Large intestine (tissue), 3 donors: ENCODE data around the gene SELENOS. TPM values are rescaled to one million over a fixed set of nuclear protein-coding genes. Genes with fewer than 3 reads are reported as not detected.

ENCODE experiments used
- DNase-seq, 2 donors: peaks; one replicate each; pipeline versions ENCODE4 v3.0.0 to v3.0.0-alpha.2; 2013
- H3K27ac ChIP-seq: one replicate; pipeline ENCODE4 v1.5.1; 2013; ENCODE audit warnings: low read length
- H3K27me3 ChIP-seq: 2 replicates; pipeline ENCODE4 v1.6.1; 2013; ENCODE audit warnings: low read length; ENCODE audit not compliant: control insufficient read depth, insufficient read depth
- H3K36me3 ChIP-seq: 2 replicates; pipeline ENCODE4 v1.6.1; 2013; ENCODE audit warnings: low read length; ENCODE audit not compliant: control insufficient read depth, insufficient read depth
- H3K4me1 ChIP-seq: one replicate; pipeline ENCODE4 v1.6.1; 2013; ENCODE audit warnings: low read length; ENCODE audit not compliant: control insufficient read depth, insufficient read depth
- H3K4me3 ChIP-seq: one replicate; pipeline ENCODE4 v1.5.1; 2013; ENCODE audit warnings: low read length
- H3K9me3 ChIP-seq: one replicate; pipeline ENCODE4 v1.6.1; 2013; ENCODE audit warnings: mild to moderate bottlenecking, low read depth, low read length, moderate library complexity; ENCODE audit not compliant: control insufficient read depth
- WGBS: methylation state at CpG from one replicate; pipeline ENCODE4 v1.1.5; 2013; ENCODE audit warnings: low lambda C conversion rate; ENCODE audit not compliant: insufficient coverage; 5-methylcytosine and 5-hydroxymethylcytosine counted together
- polyA plus RNA-seq: library from polyadenylated mRNA; unstranded; fragments of 120-200 nt; gene quantifications from one replicate; pipeline ENCODE4 v1.2.1, GENCODE V29; 2013

Gene SELENOS
- polyA plus RNA-seq, 1 donor: 83.5 TPM

DNA sequence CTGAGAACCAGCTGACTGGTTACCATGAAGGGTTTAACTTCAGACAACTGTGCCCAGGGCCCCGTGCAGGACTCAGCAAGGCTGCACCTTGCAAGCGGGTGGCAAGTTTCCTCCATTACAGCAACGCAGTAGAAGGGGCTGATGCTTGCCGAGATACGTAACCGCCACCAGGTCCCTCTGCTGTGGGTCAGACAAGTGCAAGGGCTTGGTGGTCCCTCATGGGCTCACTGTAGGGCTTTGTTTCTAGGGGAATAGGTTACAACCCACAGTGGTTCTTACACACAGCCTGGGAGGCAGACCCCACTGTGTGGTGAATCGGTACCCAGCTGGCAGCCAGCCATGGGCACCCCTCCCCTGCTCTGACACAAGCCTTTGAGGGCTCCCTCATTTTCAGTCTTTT is 33.2 kb upstream of the SELENOS start:
- Histone ChIP-seq H3K9me3 (no peaks in the 10 kb centered on the region), H3K4me3 (no peak overlapping the region), H3K4me1 (no peaks in the 10 kb centered on the region), H3K27ac (no peak overlapping the region), H3K36me3 (no peaks in the 10 kb centered on the region), H3K27me3 (no peaks in the 10 kb centered on the region)
- no peak for DNase-seq
- no CpG with 5 or more reads among the region's 7 CpGs for WGBS

DNA sequence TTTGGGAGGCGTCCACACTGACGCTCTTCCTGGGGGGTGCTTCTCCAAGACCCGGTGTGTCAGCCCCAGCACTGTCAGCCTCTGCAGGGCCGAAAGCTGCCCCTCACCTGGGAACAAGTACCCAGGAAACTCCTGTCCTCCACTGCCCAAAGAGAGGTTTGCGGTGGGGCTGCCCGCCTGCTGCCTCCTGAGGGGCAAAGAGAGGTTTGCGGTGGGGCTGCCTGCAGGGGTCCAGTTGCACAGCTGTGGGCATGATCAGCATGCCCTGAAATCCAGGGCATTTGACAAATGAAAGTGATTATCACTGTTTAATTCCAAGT is 32.8 kb upstream of the SELENOS start:
- H3K4me1 ChIP-seq: no peaks in the 10 kb centered on the region
- H3K27me3 ChIP-seq: no peaks in the 10 kb centered on the region
- H3K9me3 ChIP-seq: no peaks in the 10 kb centered on the region
- no peak overlapping the region for H3K4me3 ChIP-seq
- H3K36me3 ChIP-seq: no peaks in the 10 kb centered on the region
- DNase-seq: no peak
- WGBS: no CpG with 5 or more reads among the region's 7 CpGs
- no peak overlapping the region for H3K27ac ChIP-seq

DNA sequence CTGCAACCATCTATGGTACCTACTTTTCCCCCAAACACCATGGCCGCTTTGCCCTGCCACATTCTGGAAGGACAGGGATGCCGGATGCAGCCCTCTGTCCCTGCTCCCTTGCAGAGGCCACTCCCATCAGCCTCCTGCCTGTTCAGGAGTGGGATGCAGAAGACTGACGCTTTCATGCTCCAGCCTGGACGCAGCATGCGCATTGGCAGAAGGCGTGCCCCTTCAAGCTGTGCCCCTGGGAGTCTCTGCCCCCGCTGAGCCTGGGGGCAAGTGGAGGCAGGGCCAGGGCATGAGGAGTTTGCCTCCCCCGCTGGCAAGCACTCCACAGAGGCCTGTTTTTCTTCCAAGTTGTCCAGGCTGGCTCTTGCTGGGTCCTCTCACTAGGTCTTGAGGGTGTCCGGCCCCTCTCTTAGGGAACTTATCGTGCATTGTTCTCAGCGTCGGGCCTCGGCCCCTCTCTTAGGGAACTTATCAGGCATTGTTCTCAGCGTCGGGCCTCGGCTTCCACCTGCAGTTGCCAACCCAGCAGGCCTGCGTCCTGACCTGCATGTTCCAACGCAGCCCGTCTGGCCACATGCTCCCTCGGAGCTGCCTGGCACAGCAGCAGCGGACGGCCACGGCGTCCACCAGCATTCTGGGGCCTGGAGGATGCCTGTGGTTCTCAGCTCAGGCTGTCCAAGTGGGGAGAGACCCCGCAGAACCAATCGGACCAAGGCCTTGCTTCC is 32.3 kb upstream of the SELENOS start:
- no peak for DNase-seq
- H3K4me3 ChIP-seq: no peak overlapping the region
- H3K27me3 ChIP-seq: no peaks in the 10 kb centered on the region
- H3K27ac ChIP-seq: no peak overlapping the region
- WGBS: no CpG with 5 or more reads among the region's 26 CpGs
- no peaks in the 10 kb centered on the region for H3K36me3 ChIP-seq
- H3K4me1 ChIP-seq: no peaks in the 10 kb centered on the region
- H3K9me3 ChIP-seq: no peaks in the 10 kb centered on the region

DNA sequence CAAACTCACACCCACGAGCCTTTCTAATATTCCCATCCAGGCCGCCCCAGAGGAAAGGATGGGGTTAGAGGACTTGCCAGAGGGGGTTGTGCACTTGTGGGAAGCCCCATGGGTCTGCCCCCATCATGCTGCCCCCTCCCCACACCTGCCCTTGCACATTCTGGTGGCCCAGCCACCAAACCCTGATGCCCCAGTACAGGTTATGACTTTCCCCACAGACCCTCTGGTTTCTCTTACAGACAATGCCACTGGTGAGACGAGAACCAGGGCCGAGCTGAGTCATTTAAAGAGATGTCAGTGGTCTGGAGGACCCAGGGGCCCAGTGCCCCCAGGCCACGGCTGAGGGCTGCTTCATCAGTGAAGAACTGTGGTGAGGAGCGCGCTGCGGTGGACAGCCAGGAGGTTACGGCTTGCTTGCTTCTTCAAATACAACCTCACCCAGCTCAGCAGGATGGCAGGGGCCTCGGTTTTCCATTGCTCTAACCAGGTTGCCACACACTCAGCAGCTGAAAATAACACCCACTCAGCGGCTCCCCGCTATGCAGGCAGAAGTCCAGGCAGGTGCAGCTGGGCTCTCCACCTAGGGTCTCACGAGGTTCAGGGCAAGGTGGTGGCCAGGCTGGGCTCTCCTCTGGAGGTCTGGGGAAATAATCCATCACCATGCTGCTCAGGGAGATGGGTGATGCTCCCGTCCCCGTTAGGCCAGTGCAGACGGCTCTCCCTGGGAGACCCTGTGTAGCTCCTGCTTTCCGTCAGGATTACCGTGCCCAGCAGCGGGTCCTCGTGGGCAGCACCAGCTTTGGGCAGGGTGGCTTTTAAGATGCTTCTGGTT is 31.5 kb upstream of the SELENOS start:
- Histone ChIP-seq H3K27me3 (no peaks in the 10 kb centered on the region), H3K4me1 (no peaks in the 10 kb centered on the region), H3K36me3 (no peaks in the 10 kb centered on the region), H3K4me3 (no peak overlapping the region), H3K27ac (no peak overlapping the region), H3K9me3 (no peaks in the 10 kb centered on the region)
- no CpG with 5 or more reads among the region's 20 CpGs for WGBS
- no peak for DNase-seq

DNA sequence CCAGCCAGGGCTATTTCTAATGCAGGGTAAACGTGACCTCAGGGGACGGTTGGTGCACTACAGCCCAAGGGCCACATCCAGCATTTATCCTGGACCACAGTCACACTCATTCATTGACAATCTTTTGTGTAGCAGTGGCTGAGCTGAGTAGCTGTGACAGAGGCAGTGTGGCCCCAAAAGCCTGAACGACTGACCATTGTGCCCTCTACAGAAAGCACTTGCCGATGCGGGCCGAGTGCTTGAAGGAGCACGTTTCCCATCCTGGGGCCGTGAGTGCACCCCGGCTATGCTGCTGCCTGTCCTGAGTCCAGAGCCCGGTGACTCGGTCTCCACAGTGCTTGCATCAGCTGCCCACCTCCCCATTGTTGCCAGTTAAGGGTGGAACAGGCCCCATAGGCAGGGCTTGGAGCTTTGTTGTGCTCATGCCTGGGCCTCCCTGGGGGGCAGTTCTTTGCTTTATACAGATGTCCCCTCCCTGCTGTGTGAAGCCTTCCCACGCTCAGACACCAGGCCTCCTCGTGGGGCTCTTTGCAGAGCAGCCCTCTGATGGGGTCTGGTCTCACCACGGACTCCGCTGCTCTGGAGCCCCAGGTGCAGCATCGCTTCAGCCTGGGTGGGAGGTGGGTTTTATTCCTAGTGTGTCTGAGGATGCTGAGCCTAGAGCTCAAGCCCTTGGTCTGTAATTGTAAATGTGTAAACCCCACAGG is 30.8 kb upstream of the SELENOS start:
- Histone ChIP-seq H3K36me3 (no peaks in the 10 kb centered on the region), H3K4me3 (no peak overlapping the region), H3K27me3 (no peaks in the 10 kb centered on the region), H3K4me1 (no peaks in the 10 kb centered on the region), H3K27ac (no peak overlapping the region), H3K9me3 (no peaks in the 10 kb centered on the region)
- DNase-seq: no peak
- no CpG with 5 or more reads among the region's 16 CpGs for whole genome bisulfite sequencing

DNA sequence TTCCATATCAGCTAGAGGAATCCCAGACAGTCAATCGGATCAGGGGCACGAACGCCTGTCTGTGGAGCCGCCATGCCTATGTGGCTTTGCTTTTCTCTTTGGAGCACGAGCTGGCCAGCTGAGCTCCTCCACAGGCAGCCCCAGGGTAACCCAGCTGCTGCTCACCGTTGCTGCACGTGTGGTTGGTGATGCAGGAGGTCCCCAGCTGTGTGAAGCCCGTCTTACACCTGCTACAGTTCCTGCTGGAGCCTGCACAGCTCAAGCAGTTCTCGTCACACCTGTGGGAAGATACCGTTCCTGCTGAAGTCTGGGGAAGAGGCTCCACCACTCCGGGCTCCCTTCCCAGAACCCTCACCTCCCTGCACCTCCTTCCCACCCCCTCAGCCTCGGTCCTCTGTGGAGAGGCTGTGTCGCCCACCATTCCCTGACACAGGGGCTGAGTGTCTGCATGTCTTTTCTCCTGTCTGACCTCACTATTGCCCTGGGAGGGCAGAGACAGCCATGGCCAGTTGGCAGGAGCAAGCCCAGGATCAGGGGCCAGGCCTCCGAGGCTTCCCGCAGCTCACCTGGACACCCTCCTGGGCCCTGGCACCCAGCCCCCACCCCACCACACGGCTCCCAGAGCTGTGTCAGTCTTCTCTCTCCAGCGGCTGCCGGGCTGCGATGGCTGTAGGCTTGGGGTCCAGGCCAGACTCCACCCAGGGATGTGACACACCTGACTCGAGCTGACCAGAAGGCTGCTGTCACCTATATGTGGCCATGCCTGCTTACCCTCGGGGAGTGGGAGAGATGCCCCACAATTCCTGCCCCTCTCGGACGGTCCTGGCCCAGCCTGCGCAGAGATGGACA is 30.0 kb upstream of the SELENOS start:
- Histone ChIP-seq H3K27ac (no peak overlapping the region), H3K9me3 (no peaks in the 10 kb centered on the region), H3K4me3 (no peak overlapping the region), H3K4me1 (no peaks in the 10 kb centered on the region), H3K36me3 (no peaks in the 10 kb centered on the region), H3K27me3 (no peaks in the 10 kb centered on the region)
- no CpG with 5 or more reads among the region's 24 CpGs for WGBS
- no peak for DNase-seq

DNA sequence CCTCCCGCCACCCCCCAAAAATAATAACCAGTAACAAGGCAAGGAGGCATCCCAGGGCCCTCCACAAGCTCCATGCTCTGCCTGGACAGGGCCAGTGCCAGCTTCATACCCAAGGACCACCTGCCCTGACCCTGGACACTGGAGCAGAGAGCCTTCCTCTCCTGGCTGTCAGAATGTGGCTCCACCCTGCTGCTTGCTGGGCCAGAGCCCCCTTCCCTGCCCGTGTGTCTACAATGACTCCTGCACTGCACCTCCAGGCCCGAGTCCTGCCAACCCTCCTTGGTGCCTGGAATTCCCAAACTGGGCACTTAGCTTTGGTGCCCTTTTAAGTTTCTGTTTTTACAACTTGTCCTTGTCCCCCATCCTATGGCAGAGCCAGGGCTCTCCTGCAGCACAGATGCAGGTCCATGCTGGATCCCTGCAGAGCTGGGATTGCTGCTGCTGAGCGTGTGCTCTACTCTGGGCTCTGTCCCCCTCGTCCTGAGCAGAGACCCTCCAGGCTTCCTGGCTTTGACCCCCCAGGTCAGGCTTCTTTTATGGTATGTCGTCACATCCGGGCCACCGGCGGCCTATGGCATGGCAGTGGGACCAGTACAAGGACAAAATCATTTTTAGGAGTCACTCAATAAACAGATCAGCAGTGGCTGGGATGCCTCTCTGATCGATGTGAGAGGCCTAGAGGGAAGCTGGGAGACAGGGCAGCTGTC is 29.2 kb upstream of the SELENOS start:
- Histone ChIP-seq H3K36me3 (no peaks in the 10 kb centered on the region), H3K27me3 (no peaks in the 10 kb centered on the region), H3K4me1 (no peaks in the 10 kb centered on the region), H3K9me3 (no peaks in the 10 kb centered on the region), H3K4me3 (no peak overlapping the region), H3K27ac (no peak overlapping the region)
- DNase-seq: no peak
- no CpG with 5 or more reads among the region's 10 CpGs for WGBS

DNA sequence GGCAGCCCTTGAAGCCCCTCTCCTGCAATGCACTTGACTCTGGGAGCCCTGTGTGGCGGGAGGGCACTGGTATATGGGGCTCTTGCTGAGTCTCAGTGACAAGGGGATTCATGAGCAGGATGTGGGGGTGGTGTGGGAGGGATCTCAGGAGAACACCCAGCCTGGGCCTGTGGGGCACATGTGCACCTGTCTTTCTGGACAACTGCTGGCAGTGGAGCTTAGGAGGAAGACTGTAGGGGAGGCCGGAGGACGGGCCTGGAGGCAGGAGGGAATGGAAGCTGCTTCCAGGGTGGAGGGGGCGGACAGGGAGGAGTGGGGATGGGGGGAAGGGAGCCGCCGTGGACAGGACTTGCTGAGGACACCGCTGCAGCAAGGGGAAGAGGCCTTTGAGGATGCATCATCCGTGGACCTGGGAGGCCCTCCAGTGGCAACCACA is 28.6 kb upstream of the SELENOS start:
- no peaks in the 10 kb centered on the region for H3K27me3 ChIP-seq
- H3K36me3 ChIP-seq: no peaks in the 10 kb centered on the region
- DNase-seq: no peak
- no peak overlapping the region for H3K27ac ChIP-seq
- WGBS: no CpG with 5 or more reads among the region's 8 CpGs
- H3K9me3 ChIP-seq: no peaks in the 10 kb centered on the region
- no peak overlapping the region for H3K4me3 ChIP-seq
- H3K4me1 ChIP-seq: no peaks in the 10 kb centered on the region

DNA sequence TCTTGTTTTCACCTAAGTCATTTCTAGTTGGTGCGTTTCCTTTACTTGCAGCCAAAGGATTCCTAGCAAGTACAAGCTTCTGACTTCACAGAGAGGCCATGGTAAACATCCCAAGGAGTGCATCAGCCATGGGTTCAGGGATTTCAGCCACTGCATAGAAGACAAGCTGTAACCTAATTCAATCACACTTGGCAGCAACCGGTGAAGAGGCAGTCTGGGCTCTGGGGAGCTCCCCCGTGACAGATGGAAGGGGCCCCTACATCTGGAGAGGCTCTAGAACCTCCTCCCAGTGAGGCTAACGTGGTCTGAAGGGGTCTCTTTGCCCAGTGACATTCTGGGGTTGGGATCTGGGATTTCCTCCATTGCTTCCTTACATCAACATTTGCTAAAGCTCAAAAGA is 26.1 kb upstream of the SELENOS start:
- Histone ChIP-seq H3K36me3 (no peaks in the 10 kb centered on the region), H3K9me3 (no peaks in the 10 kb centered on the region), H3K27ac (no peak overlapping the region), H3K4me3 (no peak overlapping the region), H3K27me3 (no peaks in the 10 kb centered on the region), H3K4me1 (no peaks in the 10 kb centered on the region)
- DNase-seq: no peak
- 100% methylated on average over 1 of the region's 4 CpGs for WGBS
